ENCODE data around the gene PRKCG. TPM values are rescaled to one million over a fixed set of nuclear protein-coding genes. Genes with fewer than 3 reads are reported as not detected.
A peak's percentile ranks its signal among the peaks of the same experiment; 100 is the strongest.
"Not testable (repeated sequence)": the region's sequence is repeated elsewhere in the genome, so short reads cannot be mapped to it uniquely, and the experiment has no call there.

The PRKCG gene
- total RNA-seq = not detected

DNA sequence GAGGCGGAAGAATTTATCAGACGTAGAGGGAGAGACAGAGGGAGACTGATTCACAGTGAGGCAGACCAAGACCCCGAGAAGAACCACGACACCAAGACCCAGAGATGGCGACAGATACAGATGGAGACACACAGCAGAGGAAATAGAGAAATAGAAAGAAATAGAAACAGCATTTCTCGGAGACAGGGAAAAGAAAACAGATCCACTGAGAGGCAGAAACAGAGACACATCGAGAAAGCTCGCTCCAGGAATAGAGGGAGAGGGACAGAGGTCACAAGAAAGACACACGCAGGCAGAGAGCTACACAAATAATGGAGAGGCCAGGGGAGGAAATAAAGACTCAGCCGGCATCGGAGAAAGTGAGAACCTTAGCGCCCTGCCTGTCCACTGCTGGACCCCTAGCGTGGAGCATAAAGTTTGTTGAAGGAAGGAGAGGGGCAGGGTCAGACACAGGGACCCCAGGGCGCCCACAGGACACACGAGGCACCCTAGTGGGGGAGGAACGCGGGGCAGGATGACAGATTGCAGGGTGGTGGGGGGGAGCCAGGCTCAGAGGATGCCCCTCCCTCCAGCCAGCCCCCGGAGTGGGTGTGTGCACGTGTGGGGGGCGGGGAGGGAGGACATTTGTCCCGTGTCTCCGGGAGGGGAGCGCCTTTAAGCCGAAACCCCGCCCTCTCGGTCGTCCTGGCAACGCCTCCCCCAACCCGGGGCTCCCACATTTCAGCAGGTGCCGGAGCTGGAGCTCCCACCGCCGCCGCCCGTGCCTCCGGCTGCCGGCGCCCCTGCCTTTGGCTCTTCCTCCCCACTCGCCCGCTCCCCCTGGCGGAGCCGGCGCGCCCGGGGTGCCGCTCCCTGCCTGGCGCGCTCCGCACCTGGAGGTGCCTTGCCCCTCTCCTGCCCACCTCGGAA lies at the start of gene PRKCG:
TSS of gene PRKCG (plus strand) at position 716 of the 909 bp plus-strand sequence. CDS start 298 bp downstream, outside the sequence.
- no peaks in the 10 kb centered on the region for H3K36me3 ChIP-seq
- no peak for TF ChIP-seq POLR2A (IDR thresholded peaks at IDR 0.05)
- TF ChIP-seq, protein P1, sequence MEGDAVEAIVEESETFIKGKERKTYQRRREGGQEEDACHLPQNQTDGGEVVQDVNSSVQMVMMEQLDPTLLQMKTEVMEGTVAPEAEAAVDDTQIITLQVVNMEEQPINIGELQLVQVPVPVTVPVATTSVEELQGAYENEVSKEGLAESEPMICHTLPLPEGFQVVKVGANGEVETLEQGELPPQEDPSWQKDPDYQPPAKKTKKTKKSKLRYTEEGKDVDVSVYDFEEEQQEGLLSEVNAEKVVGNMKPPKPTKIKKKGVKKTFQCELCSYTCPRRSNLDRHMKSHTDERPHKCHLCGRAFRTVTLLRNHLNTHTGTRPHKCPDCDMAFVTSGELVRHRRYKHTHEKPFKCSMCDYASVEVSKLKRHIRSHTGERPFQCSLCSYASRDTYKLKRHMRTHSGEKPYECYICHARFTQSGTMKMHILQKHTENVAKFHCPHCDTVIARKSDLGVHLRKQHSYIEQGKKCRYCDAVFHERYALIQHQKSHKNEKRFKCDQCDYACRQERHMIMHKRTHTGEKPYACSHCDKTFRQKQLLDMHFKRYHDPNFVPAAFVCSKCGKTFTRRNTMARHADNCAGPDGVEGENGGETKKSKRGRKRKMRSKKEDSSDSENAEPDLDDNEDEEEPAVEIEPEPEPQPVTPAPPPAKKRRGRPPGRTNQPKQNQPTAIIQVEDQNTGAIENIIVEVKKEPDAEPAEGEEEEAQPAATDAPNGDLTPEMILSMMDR (IDR thresholded peaks at IDR 0.05) = peak in 5 of 6 experiments; percentile 38 to 47 (median 43)
- DNase-seq = no peak
- H3K27ac ChIP-seq = no peak within 1 kb of the TSS
- intact Hi-C loops (cut with DNase I) = no loop called here
- WGBS, 2 donors = 3 to 5% methylated on average over 16 to 17 of the region's 49 CpGs
- H3K4me3 ChIP-seq = peak within 1 kb of the TSS in 3 of 4 donors; percentile 14 to 59 (median 32)
- H3K9me3 ChIP-seq = no peaks in the 10 kb centered on the region
- H3K4me1 ChIP-seq = peaks cover 12 to 39% (median 15%) of the 10 kb centered on the region in 3 donors
- H3K27me3 ChIP-seq = peaks cover 0 to 77% (median 17%) of the 10 kb centered on the region in 4 donors

DNA sequence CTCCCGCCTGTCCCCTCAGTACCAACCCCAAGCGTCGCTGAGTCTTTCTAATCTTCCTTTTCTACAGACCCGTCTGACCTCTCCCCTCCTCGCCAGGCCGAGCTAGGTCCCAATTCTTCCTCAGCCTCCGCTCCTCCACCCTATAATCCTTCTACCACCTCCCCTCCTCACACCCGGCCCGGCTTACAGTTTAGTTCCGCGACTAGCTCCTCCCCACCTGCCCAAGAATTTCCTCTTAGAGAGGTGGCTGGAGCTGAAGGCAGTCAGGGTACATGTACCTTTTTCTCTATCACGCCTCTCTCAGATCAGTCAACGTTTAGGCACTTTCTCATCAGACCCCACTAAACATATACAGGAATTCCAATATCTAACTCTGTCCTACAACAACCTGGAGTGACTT lies 49.1 kb upstream of the PRKCG start:
- H3K4me3 ChIP-seq; H3K9me3 ChIP-seq; intact Hi-C loops (cut with DNase I); H3K4me1 ChIP-seq; H3K36me3 ChIP-seq; H3K27ac ChIP-seq; DNase-seq: not testable (repeated sequence)
- H3K27me3 ChIP-seq = peaks cover 0 to 30% (median 0%) of the 10 kb centered on the region in 4 donors
- 17 to 29% methylated on average over 10 of the region's 13 CpGs for WGBS, 2 donors

DNA sequence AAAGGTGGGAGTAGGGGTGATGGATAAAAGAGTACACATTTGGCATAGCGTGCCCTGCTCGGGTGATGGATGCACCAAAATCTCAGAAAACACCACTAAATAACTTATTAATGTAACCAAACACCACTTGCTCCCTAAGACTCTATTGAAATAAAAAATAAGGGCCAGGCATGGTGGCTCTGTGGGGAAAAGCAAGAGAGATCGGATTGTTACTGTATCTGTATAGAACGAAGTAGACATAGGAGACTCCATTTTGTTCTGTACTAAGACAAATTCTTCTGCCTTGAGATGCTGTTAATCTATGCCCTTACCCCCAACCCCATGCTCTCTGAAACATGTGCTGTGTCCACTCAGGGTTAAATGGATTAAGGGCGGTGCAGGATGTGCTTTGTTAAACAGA lies 43.6 kb upstream of the PRKCG start:
- Histone ChIP-seq H3K27me3 (peaks cover 0 to 16% (median 0%) of the 10 kb centered on the region in 4 donors), H3K4me1 (peaks cover 0 to 13% (median 3%) of the 10 kb centered on the region in 3 donors)
- H3K36me3 ChIP-seq; H3K9me3 ChIP-seq; H3K4me3 ChIP-seq; DNase-seq; H3K27ac ChIP-seq; intact Hi-C loops (cut with DNase I): not testable (repeated sequence)
- WGBS, 2 donors = 72 to 75% methylated on average over 5 of the region's 5 CpGs

DNA sequence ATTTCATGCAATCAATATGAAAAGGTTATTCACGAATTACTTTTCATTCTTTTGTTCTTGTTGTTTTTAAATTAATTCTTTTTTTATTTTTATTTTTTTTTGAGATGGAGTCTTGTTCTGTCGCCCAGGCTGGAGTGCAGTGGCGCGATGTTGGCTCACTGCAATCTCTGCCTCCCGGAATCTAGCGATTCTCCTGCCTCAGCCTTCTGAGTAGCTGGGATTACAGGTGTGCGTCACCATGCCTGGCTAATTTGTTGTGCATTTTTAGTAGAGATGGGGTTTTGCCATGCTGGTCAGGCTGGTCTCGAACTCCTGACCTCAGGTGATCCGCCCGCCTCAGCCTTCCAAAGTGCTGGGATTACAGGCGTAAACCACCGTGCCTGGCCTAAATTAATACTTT lies 41.8 kb upstream of the PRKCG start:
- not testable (repeated sequence) for H3K27ac ChIP-seq, H3K9me3 ChIP-seq, DNase-seq, H3K36me3 ChIP-seq, H3K4me3 ChIP-seq
- intact Hi-C loops (cut with DNase I) = loop anchor here (10.0 kb wide), 1 partner anchor 185 kb away; no protein-coding TSS in a partner anchor
- WGBS, 2 donors = 89 to 90% methylated on average over 12 of the region's 12 CpGs
- peaks cover 0 to 13% (median 3%) of the 10 kb centered on the region in 3 donors for H3K4me1 ChIP-seq
- H3K27me3 ChIP-seq = peaks cover 0 to 16% (median 0%) of the 10 kb centered on the region in 4 donors

DNA sequence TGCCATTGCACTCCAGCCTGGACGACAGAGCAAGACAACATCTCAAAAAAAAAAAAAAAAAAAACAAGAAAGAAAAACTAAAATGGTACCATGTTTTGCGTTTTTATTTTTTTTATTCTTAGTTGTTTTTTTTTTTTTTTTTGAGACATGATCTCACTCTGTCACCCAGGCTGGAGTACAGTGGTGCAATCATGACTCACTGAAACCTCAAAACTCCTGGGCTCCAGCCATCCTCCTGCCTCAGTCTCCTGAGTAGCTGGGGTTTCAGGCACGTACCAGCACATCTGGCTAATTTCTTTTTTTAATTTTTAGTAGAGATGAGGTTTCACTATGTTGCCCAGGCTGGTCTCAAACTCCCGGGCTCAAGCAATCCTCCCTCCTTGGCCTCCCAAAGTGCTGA lies 41.1 kb upstream of the PRKCG start:
- H3K36me3 ChIP-seq, H3K9me3 ChIP-seq, H3K27ac ChIP-seq, DNase-seq, H3K4me3 ChIP-seq: not testable (repeated sequence)
- intact Hi-C loops (cut with DNase I) = loop anchor here (10.0 kb wide), 1 partner anchor 184 kb away; no protein-coding TSS in a partner anchor
- H3K27me3 ChIP-seq = peaks cover 0 to 16% (median 0%) of the 10 kb centered on the region in 4 donors
- WGBS, 2 donors = 45 to 56% methylated on average over 4 of the region's 4 CpGs
- H3K4me1 ChIP-seq = peaks cover 0 to 13% (median 3%) of the 10 kb centered on the region in 3 donors

DNA sequence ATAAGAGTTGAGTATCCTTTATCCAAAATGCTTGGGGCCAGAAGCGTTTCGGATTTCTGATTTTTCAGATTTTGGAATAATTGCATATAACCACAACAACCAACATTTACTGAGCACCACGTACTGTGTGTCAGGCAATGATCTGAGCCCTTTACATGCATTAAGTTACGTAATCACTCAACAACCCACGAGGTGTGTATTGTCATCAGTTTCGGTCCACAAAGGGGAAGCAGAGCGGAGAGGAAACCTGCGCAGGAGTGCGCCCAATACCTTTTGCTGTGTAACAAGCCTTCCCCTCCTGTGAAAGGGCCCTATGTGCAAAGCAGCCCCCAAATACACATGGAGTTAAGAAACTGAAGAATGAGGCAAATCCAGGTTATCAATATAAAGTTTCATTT lies 37.1 kb upstream of the PRKCG start:
- DNase-seq = no peak
- Histone ChIP-seq H3K4me1 (peaks cover 0 to 19% (median 3%) of the 10 kb centered on the region in 3 donors), H3K27ac (no peak overlapping the region), H3K9me3 (no peaks in the 10 kb centered on the region), H3K4me3 (no peak overlapping the region), H3K36me3 (no peaks in the 10 kb centered on the region), H3K27me3 (peaks cover 0 to 12% (median 0%) of the 10 kb centered on the region in 4 donors)
- TF ChIP-seq, protein P1 (IDR thresholded peaks at IDR 0.05) = no peak
- TF ChIP-seq POLR2A (IDR thresholded peaks at IDR 0.05) = no peak
- intact Hi-C loops (cut with DNase I) = loop anchor here (10.0 kb wide), 1 partner anchor 180 kb away; no protein-coding TSS in a partner anchor
- 77 to 79% methylated on average over 9 of the region's 9 CpGs for WGBS, 2 donors

DNA sequence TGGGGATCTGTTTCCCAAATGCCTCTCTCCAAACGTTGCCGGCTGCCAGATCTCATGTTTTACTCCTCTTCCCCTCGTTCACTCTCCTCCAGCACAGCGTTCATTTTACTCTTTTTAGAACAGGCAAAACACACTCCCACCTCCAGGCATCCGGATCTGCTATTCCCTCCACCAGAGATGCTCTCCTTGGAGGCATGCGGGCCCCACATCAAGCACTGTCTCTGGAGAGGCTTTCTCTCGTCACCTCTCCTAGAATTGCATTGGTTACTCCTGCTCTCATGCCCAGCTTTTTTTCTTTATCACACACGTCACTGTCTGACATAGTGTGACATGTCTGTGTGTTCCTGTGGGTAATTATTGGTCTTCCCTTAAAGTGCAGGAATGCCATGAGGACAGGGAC lies 34.4 kb upstream of the PRKCG start:
- TF ChIP-seq, protein P1 (IDR thresholded peaks at IDR 0.05) = no peak
- no peak for TF ChIP-seq POLR2A (IDR thresholded peaks at IDR 0.05)
- intact Hi-C loops (cut with DNase I) = loop anchor here (10.0 kb wide), 1 partner anchor 177 kb away; no protein-coding TSS in a partner anchor
- Histone ChIP-seq H3K4me1 (peaks cover 0 to 20% (median 0%) of the 10 kb centered on the region in 3 donors), H3K9me3 (no peaks in the 10 kb centered on the region), H3K36me3 (no peaks in the 10 kb centered on the region), H3K27me3 (peaks cover 0 to 19% (median 0%) of the 10 kb centered on the region in 4 donors), H3K4me3 (no peak overlapping the region), H3K27ac (no peak overlapping the region)
- WGBS, 2 donors = 52 to 59% methylated on average over 8 of the region's 8 CpGs
- no peak for DNase-seq

Data from esophagus squamous epithelium (tissue), 5 donors.